Measurements from ENCODE around the gene MRGPRX4. TPM values are rescaled to one million over a fixed set of nuclear protein-coding genes. Genes with fewer than 3 reads are reported as not detected.
A peak's percentile ranks its signal among the peaks of the same experiment; 100 is the strongest.
"Not testable (repeated sequence)": the region's sequence is repeated elsewhere in the genome, so short reads cannot be mapped to it uniquely, and the experiment has no call there.

The MRGPRX4 gene
- total RNA-seq: not detected

GRCh38 chr11:18172666-18173065 is at the start of gene MRGPRX4:
TSS of gene MRGPRX4 (plus strand) at chr11:18172837. CDS start at chr11:18173257, 420 bp downstream.
- no peaks in the 10 kb centered on the region for H3K4me1 Mint-ChIP-seq (ENCODE audit: low read depth)
- H3K27ac Mint-ChIP-seq: no peak within 1 kb of the TSS
- H3K4me3 Mint-ChIP-seq: no peak within 1 kb of the TSS
- ATAC-seq (replicated peaks in 1 of 2) (no peak), DNase-seq (no peak)
- no peaks in the 10 kb centered on the region for H3K9me3 Mint-ChIP-seq
- H3K27me3 Mint-ChIP-seq (ENCODE audit: low read depth): peaks cover 29% of the 10 kb centered on the region
- no peaks in the 10 kb centered on the region for H3K36me3 Mint-ChIP-seq (ENCODE audit: insufficient read depth in 2 of 2)

- not testable (repeated sequence) for H3K27ac Mint-ChIP-seq; H3K9me3 Mint-ChIP-seq; H3K4me1 Mint-ChIP-seq (ENCODE audit: low read depth); DNase-seq; H3K4me3 Mint-ChIP-seq; H3K36me3 Mint-ChIP-seq (ENCODE audit: insufficient read depth in 2 of 2); ATAC-seq (replicated peaks in 1 of 2)
- peaks cover 58% of the 10 kb centered on the region for H3K27me3 Mint-ChIP-seq (ENCODE audit: low read depth)
Measured at GRCh38 chr11:18131115-18131514, 41.5 kb upstream of the MRGPRX4 start.

- no peak within 1 kb of the TSS for H3K4me3 Mint-ChIP-seq
- H3K9me3 Mint-ChIP-seq: no peaks in the 10 kb centered on the region
- DNase-seq (no peak), ATAC-seq (replicated peaks in 1 of 2) (no peak)
- peaks cover 59% of the 10 kb centered on the region for H3K27me3 Mint-ChIP-seq (ENCODE audit: low read depth)
- no peaks in the 10 kb centered on the region for H3K4me1 Mint-ChIP-seq (ENCODE audit: low read depth)
- H3K36me3 Mint-ChIP-seq (ENCODE audit: insufficient read depth in 2 of 2): no peaks in the 10 kb centered on the region
- H3K27ac Mint-ChIP-seq: no peak within 1 kb of the TSS
Measured at GRCh38 chr11:18132341-18132740, 40.3 kb upstream of the MRGPRX4 start, which contains the start of gene MRGPRX3. TSS of gene MRGPRX3 (plus strand) at chr11:18132571. CDS start at chr11:18137203, 4,632 bp downstream.

GRCh38 chr11:18135308-18135707 is 37.3 kb upstream of the MRGPRX4 start:
- Mint-ChIP-seq H3K4me1 (ENCODE audit: low read depth) (no peaks in the 10 kb centered on the region), H3K9me3 (no peaks in the 10 kb centered on the region), H3K4me3 (no peak overlapping the region), H3K36me3 (ENCODE audit: insufficient read depth in 2 of 2) (no peaks in the 10 kb centered on the region), H3K27me3 (ENCODE audit: low read depth) (peaks cover 52% of the 10 kb centered on the region), H3K27ac (no peak overlapping the region)
- DNase-seq (no peak), ATAC-seq (replicated peaks in 1 of 2) (no peak)

- Mint-ChIP-seq H3K9me3 (no peaks in the 10 kb centered on the region), H3K36me3 (ENCODE audit: insufficient read depth in 2 of 2) (no peaks in the 10 kb centered on the region), H3K27ac (no peak overlapping the region), H3K4me3 (no peak overlapping the region), H3K4me1 (ENCODE audit: low read depth) (no peaks in the 10 kb centered on the region), H3K27me3 (ENCODE audit: low read depth) (peaks cover 50% of the 10 kb centered on the region)
- no peak for ATAC-seq (replicated peaks in 1 of 2)
- DNase-seq: no peak
Measured at GRCh38 chr11:18137186-18137800, 35.3 kb upstream of the MRGPRX4 start.

GRCh38 chr11:18140145-18140544 is 32.5 kb upstream of the MRGPRX4 start:
- no peak overlapping the region for H3K4me3 Mint-ChIP-seq
- no peaks in the 10 kb centered on the region for H3K36me3 Mint-ChIP-seq (ENCODE audit: insufficient read depth in 2 of 2)
- H3K27ac Mint-ChIP-seq: no peak overlapping the region
- ATAC-seq (replicated peaks in 1 of 2) (no peak), DNase-seq (no peak)
- peaks cover 49% of the 10 kb centered on the region for H3K27me3 Mint-ChIP-seq (ENCODE audit: low read depth)
- H3K4me1 Mint-ChIP-seq (ENCODE audit: low read depth): no peaks in the 10 kb centered on the region
- no peaks in the 10 kb centered on the region for H3K9me3 Mint-ChIP-seq

- Mint-ChIP-seq H3K27ac (no peak overlapping the region), H3K36me3 (ENCODE audit: insufficient read depth in 2 of 2) (no peaks in the 10 kb centered on the region), H3K4me3 (no peak overlapping the region), H3K9me3 (no peaks in the 10 kb centered on the region), H3K27me3 (ENCODE audit: low read depth) (peaks cover 40% of the 10 kb centered on the region), H3K4me1 (ENCODE audit: low read depth) (peaks cover 8% of the 10 kb centered on the region)
- ATAC-seq (replicated peaks in 1 of 2): no peak
- DNase-seq: no peak
Measured at GRCh38 chr11:18144243-18144642, 28.4 kb upstream of the MRGPRX4 start.

- peaks cover 43% of the 10 kb centered on the region for H3K27me3 Mint-ChIP-seq (ENCODE audit: low read depth)
- no peak overlapping the region for H3K4me3 Mint-ChIP-seq
- no peaks in the 10 kb centered on the region for H3K9me3 Mint-ChIP-seq
- H3K27ac Mint-ChIP-seq: no peak overlapping the region
- DNase-seq: no peak
- H3K4me1 Mint-ChIP-seq (ENCODE audit: low read depth): peaks cover 8% of the 10 kb centered on the region
- no peaks in the 10 kb centered on the region for H3K36me3 Mint-ChIP-seq (ENCODE audit: insufficient read depth in 2 of 2)
- ATAC-seq (replicated peaks in 1 of 2): no peak
Measured at GRCh38 chr11:18145025-18145424, 27.6 kb upstream of the MRGPRX4 start.

GRCh38 chr11:18145837-18146236 is 26.8 kb upstream of the MRGPRX4 start:
- no peaks in the 10 kb centered on the region for H3K9me3 Mint-ChIP-seq
- no peak for ATAC-seq (replicated peaks in 1 of 2)
- no peak for DNase-seq
- H3K27me3 Mint-ChIP-seq (ENCODE audit: low read depth): peaks cover 48% of the 10 kb centered on the region
- H3K27ac Mint-ChIP-seq: no peak overlapping the region
- H3K4me1 Mint-ChIP-seq (ENCODE audit: low read depth): peaks cover 8% of the 10 kb centered on the region
- no peak overlapping the region for H3K4me3 Mint-ChIP-seq
- no peaks in the 10 kb centered on the region for H3K36me3 Mint-ChIP-seq (ENCODE audit: insufficient read depth in 2 of 2)

GRCh38 chr11:18151581-18151980 is 21.1 kb upstream of the MRGPRX4 start:
- ATAC-seq (replicated peaks in 1 of 2) (no peak), DNase-seq (no peak)
- H3K36me3 Mint-ChIP-seq (ENCODE audit: insufficient read depth in 2 of 2): no peaks in the 10 kb centered on the region
- peaks cover 44% of the 10 kb centered on the region for H3K27me3 Mint-ChIP-seq (ENCODE audit: low read depth)
- no peaks in the 10 kb centered on the region for H3K4me1 Mint-ChIP-seq (ENCODE audit: low read depth)
- H3K4me3 Mint-ChIP-seq: no peak overlapping the region
- H3K27ac Mint-ChIP-seq: no peak overlapping the region
- no peaks in the 10 kb centered on the region for H3K9me3 Mint-ChIP-seq

- DNase-seq: no peak
- H3K4me3 Mint-ChIP-seq: no peak overlapping the region
- H3K36me3 Mint-ChIP-seq (ENCODE audit: insufficient read depth in 2 of 2): peaks cover 0 to 4% of the 10 kb centered on the region in 2 donors
- H3K27me3 Mint-ChIP-seq (ENCODE audit: low read depth): peaks cover 32% of the 10 kb centered on the region
- no peak overlapping the region for H3K27ac Mint-ChIP-seq
- no peaks in the 10 kb centered on the region for H3K4me1 Mint-ChIP-seq (ENCODE audit: low read depth)
- no peak for ATAC-seq (replicated peaks in 1 of 2)
- H3K9me3 Mint-ChIP-seq: peaks cover 1 to 2% of the 10 kb centered on the region in 2 donors
Measured at GRCh38 chr11:18168372-18168771, 4.3 kb upstream of the MRGPRX4 start.

- Mint-ChIP-seq H3K9me3 (peaks cover 0 to 2% of the 10 kb centered on the region in 2 donors), H3K27me3 (ENCODE audit: low read depth) (peaks cover 29% of the 10 kb centered on the region), H3K36me3 (ENCODE audit: insufficient read depth in 2 of 2) (no peaks in the 10 kb centered on the region), H3K4me1 (ENCODE audit: low read depth) (no peaks in the 10 kb centered on the region), H3K27ac (no peak overlapping the region), H3K4me3 (no peak overlapping the region)
- DNase-seq: peak in 1 of 2 donors; percentile 4
- ATAC-seq (replicated peaks in 1 of 2): peak in 1 of 2 donors; percentile 36
Measured at GRCh38 chr11:18171377-18172000, 1.1 kb upstream of the MRGPRX4 start.

- DNase-seq (no peak), ATAC-seq (replicated peaks in 1 of 2) (no peak)
- Mint-ChIP-seq H3K27me3 (ENCODE audit: low read depth) (peaks cover 30% of the 10 kb centered on the region), H3K36me3 (ENCODE audit: insufficient read depth in 2 of 2) (no peaks in the 10 kb centered on the region), H3K9me3 (no peaks in the 10 kb centered on the region), H3K4me3 (no peak overlapping the region), H3K4me1 (ENCODE audit: low read depth) (no peaks in the 10 kb centered on the region), H3K27ac (no peak overlapping the region)
Measured at GRCh38 chr11:18173225-18173866, 709 bp downstream of the MRGPRX4 start.

Data from activated T-cell treated with anti-CD3 and anti-CD28 coated beads, Interleukin-2, amount 50 U/mL, for 72 hours (primary cell).